ENCODE results near the gene SLC28A2. TPM values are rescaled to one million over a fixed set of nuclear protein-coding genes. Genes with fewer than 3 reads are reported as not detected.

Gene SLC28A2
- total and polyA plus RNA-seq, 9 of the 15 experiments (the other 6 are each of a cell fraction or from before 2014, with no cell fraction given), result 0.03 to 0.04 TPM; not detected in 7

- TF ChIP-seq, protein P1, sequence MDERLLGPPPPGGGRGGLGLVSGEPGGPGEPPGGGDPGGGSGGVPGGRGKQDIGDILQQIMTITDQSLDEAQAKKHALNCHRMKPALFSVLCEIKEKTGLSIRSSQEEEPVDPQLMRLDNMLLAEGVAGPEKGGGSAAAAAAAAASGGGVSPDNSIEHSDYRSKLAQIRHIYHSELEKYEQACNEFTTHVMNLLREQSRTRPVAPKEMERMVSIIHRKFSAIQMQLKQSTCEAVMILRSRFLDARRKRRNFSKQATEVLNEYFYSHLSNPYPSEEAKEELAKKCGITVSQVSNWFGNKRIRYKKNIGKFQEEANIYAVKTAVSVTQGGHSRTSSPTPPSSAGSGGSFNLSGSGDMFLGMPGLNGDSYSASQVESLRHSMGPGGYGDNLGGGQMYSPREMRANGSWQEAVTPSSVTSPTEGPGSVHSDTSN (CRISPR knock-in tag; IDR thresholded peaks at IDR 0.05; ENCODE audit: low read depth), result no peak
- TF ChIP-seq, protein P1 (tag; conservative IDR thresholded peaks at IDR 0.05; ENCODE audit: low read depth), result no peak
- TF ChIP-seq SP2 (IDR thresholded peaks at IDR 0.05; ENCODE audit: extremely low read depth, low read depth, low read length, poor library complexity, severe bottlenecking) (no peak), HNRNPK (IDR thresholded peaks at IDR 0.05; ENCODE audit: low read depth, low read length, poor library complexity, severe bottlenecking) (no peak)
- TF ChIP-seq, protein P2, sequence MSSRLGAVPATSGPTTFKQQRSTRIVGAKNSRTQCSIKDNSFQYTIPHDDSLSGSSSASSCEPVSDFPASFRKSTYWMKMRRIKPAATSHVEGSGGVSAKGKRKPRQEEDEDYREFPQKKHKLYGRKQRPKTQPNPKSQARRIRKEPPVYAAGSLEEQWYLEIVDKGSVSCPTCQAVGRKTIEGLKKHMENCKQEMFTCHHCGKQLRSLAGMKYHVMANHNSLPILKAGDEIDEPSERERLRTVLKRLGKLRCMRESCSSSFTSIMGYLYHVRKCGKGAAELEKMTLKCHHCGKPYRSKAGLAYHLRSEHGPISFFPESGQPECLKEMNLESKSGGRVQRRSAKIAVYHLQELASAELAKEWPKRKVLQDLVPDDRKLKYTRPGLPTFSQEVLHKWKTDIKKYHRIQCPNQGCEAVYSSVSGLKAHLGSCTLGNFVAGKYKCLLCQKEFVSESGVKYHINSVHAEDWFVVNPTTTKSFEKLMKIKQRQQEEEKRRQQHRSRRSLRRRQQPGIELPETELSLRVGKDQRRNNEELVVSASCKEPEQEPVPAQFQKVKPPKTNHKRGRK (tag; IDR thresholded peaks at IDR 0.05), result no peak
Observed at GRCh38 chr15:45288947-45289346, 36.9 kb downstream of the SLC28A2 start (continued).
